ENCODE data around the gene MMP23B.

Gene MMP23B

DNA sequence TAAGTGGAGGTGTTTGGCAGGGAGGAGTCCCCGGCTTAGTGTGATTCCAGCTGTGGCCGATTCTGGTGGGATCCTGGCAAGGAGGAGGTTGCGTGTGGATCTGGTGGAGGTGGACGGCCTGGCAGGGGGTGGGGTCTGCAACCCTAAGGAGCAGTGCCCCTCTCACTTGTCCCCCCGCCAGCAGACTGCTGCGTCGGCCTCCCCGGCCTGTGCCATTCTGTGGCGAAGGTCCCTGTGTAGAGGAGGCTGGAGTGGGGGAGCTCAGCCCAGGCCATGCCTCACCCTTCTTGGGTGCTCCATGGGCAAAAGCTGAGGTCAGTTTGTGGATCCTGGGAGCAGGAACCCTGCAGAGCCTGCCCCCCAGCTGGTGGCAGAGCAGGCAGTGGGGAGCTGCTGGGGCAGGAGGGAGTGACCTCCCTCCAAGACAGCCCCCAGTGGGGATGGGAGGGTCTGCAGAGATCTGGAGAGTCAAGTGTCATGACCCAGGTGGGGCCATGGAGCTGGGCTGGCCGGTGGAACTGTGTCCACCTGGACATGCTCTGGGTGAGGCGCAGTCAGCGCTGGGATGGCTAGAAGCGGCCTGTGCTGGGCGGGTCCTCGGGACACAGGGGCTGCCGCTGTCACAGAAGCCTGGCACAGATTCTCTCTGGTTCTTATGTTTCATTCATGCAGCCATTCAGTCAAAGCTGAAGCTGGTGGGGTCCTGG is 11.4 kb upstream of the MMP23B start:
- DNase-seq (ENCODE audit: low read depth): no peak

DNA sequence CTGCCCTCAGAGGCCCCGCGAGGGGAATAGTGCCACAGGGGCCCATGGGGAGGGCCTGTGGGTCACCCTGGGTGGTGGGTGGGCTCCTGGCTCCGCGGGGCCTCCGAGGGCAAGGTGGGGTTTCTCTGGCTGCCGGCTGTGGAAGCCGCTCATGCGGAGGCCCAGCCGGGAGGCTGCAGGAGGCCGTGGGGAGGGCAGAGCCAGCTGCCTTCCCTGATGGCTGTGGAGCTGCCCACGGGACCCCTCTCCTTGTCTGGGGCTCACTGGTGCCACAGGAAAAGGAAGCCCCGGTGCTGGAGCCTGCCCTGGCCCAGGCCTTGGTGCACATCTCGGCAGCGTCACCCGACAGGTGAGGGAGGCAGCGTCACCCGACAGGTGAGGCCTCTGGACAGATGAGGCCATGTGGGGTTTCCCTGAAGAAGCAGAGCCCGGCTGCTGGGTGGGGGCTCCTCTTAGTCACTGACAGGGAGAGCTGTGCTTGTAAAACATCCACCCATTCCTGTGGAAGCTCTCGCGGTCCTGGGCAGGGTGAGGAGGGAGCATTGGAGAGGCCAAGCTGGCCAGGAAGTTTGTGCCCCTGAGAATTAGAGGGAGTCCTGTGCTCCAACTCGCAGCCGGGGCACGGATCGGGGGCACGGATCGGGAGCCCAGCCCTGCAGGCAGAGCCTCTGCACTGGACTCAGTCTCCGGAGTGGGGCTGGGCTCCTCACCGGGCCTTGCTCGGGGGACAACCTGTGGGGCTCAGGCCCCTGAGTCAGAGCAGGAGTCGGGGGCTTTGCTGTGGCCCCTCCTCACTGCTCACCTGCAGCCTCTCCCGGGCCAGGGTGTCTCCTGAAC is 10.6 kb upstream of the MMP23B start:
- DNase-seq (ENCODE audit: low read depth): no peak

DNA sequence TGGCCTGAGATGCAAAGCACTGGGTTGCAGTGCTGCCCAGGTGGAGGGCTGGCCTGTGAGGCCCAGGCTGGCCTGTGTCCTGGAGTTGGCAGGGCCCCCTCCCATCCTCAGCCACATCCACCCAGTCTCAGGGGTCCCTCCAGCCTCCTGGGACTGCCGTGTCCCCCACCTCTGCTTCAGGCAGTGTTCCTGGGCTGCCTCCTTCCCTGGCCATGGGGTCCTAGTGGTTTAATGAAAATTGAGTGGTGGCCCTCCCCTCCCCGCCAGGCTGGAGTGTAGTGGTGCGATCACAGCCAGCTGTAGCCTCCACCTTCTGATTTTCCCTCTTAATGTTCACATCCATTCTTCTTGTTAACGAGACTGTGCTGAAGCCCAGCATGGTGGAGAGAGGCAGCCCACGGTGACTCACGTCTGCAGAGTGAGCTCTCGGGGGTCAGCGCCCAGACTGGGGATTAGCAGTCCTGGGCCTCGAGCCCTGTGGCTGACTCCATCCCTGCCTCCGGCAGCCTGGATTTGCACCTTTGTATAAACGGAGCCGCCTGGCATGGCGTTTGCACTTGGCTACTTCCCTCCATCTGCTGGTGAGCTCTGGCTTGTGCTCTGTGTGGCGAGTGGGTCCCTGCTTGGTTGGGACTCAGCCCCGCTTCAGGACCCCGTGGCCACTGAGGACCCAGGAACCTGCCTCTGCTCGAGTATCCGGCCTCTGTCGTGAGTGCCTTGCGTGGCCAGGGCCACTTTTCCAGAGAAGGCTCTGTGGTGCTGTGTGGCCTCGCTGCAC is 9.8 kb upstream of the MMP23B start:
- no peak for DNase-seq (ENCODE audit: low read depth)

GRCh38 chr1:1622788-1623094 is 9.2 kb upstream of the MMP23B start:
- DNase-seq (ENCODE audit: low read depth): no peak

GRCh38 chr1:1623181-1623630 is 8.8 kb upstream of the MMP23B start:
- DNase-seq (ENCODE audit: low read depth): no peak

- no peak for DNase-seq (ENCODE audit: low read depth)
These were observed 8.1 kb upstream of the MMP23B start for GRCh38 chr1:1623631-1624442.

DNA sequence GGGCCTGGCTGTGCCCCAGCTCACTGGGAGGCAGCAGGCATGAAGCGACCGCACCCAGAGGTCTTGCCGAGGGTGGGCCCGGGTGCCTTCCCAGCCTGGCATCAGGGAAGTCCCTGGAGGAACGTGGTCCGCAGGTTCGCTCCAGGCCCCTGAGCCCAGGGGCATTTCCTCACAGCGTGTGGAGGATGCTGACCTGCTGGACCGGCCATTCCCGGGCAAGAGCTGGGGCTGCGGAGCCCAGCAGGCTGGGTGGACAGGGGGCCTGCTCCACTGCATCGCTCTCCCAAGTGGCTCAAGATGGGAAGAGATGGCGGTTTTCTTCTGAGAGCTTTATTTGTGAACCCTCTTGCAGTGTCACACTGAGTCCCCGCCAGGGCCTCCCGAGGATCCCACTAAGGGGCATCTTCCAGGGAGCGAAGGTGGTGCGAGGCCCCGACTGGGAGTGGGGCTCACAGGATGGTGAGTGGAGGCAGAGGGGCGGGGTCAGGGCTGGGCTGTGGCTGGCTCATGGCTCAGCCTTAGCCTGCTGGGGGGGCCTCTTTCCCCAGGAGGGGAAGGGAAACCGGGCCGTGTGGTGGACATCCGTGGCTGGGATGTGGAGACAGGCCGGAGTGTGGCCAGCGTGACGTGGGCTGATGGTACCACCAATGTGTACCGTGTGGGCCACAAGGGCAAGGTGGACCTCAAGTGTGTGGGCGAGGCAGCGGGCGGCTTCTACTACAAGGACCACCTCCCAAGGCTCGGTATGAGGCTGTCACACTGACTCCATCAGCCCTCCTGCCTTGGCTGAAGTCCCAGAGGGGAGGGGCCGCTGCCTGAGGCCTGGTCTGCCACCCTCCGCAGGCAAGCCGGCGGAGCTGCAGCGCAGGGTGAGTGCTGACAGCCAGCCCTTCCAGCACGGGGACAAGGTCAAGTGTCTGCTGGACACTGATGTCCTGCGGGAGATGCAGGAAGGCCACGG is 7.2 kb upstream of the MMP23B start:
- no peak for DNase-seq (ENCODE audit: low read depth)

DNA sequence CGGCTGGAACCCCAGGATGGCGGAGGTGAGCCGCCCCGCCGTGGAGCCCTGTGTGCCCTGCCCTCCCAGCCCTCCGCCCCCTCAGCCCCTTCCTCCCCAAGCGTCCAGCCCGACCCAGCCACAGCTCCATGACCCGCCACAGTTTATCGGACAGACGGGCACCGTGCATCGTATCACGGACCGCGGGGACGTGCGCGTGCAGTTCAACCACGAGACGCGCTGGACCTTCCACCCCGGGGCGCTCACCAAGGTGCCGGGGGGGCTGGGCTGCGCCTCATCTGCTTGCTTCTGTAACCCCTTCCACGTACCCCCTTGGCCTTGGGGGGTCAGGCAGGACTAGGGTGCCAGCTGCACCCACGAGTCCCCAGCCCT is 6.6 kb upstream of the MMP23B start:
- no peak for DNase-seq (ENCODE audit: low read depth)

DNA sequence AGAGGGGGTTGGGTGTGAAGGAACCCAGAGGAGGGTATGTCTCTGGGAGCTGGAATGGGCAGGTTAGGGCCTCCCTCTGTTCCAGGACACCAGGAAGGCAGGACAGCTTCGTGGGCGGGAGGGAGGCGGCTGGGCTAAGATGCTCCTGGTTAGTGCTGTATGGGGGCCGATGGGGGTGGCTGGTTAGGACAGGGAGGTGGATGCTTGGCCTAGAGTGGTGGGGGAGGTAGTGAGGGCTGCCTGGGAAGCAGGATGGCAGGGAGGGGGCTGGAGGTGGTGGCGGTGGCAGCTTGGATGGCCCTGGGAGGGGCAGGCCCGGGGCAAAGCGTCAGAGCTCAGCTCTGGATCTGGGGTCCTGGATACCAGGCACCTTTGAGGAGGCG is 6.2 kb upstream of the MMP23B start:
- DNase-seq (ENCODE audit: low read depth): no peak

GRCh38 chr1:1626207-1627141 is 5.5 kb upstream of the MMP23B start:
- no peak for DNase-seq (ENCODE audit: low read depth)

GRCh38 chr1:1627261-1627828 is 4.6 kb upstream of the MMP23B start:
- DNase-seq (ENCODE audit: low read depth): no peak

DNA sequence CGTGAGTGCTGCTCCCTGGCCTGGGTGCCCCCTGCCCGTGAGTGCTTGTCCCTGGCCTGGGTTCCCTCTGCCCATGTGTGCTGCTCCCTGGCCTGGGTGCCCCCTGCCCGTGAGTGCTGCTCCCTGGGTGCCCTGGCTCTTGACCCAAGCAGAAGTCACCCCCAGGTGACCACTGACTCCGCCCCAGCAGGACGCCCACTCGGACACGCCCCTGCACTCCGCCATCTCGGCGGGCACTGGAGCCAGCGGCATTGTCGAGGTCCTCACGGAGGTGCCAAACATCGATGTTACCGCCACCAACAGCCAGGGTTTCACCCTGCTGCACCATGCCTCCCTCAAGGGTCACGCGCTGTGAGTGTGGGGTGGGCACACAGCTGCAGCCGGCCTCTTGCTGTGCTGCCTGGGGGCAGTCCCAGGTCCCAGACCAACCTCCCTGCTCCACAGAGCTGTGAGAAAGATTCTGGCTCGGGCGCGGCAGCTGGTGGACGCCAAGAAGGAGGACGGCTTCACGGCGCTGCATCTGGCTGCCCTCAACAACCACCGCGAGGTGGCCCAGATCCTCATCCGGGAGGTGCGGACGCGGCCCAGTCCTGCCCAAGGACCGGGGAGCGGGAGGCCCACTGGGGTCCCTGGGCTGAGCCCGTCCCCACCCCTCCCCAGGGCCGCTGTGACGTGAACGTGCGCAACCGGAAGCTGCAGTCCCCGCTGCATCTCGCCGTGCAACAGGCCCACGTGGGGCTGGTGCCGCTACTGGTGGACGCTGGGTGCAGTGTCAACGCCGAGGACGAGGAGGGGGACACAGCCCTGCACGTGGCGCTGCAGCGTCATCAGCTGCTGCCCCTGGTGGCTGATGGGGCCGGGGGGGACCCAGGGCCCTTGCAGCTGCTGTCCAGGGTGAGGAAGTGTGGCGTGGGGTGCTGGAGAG is 3.9 kb upstream of the MMP23B start:
- DNase-seq (ENCODE audit: low read depth): no peak

- DNase-seq (ENCODE audit: low read depth): no peak
These were observed 3.1 kb upstream of the MMP23B start for GRCh38 chr1:1628754-1629429.

DNA sequence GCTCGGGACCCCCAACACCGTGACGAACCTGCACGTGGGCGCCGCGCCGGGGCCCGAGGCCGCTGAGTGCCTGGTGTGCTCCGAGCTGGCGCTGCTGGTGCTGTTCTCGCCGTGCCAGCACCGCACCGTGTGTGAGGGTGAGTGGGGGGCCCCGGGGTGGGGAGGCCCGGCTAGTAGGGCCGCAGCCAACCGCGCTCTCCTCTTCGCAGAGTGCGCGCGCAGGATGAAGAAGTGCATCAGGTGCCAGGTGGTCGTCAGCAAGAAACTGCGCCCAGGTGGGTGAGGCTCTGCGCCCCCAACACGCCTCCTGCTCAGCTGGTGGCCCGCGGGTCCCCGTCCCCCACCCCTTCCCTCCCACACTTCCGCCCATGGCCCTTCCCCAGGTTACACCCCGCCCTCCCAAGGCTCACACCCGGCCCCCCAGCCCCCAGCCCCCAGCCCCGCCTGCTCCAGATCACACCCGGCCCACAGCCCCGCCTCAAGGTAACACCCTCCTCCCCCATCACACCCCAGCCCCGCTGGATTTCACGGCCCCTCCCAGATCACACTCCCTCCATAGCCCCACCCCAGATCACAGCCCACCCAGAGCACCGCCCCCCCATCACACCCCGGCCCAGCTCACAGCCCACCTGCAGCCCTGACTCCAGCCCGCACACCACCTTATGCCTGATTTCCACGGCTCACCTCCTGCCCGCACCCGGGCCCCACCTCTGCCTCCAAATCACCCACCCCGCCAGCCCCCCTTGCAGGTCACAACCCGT is 2.4 kb upstream of the MMP23B start:
- DNase-seq (ENCODE audit: low read depth): no peak

- DNase-seq (ENCODE audit: low read depth): no peak
These were observed 1.6 kb upstream of the MMP23B start for GRCh38 chr1:1630191-1630964.
